ENCODE measurements around the gene BYSL. TPM values are rescaled to one million over a fixed set of nuclear protein-coding genes. Genes with fewer than 3 reads are reported as not detected.

The BYSL gene
- total and polyA plus RNA-seq, 3 donors from 2014 or later, result 13.7 to 20.5 (median 18.7) TPM

DNA sequence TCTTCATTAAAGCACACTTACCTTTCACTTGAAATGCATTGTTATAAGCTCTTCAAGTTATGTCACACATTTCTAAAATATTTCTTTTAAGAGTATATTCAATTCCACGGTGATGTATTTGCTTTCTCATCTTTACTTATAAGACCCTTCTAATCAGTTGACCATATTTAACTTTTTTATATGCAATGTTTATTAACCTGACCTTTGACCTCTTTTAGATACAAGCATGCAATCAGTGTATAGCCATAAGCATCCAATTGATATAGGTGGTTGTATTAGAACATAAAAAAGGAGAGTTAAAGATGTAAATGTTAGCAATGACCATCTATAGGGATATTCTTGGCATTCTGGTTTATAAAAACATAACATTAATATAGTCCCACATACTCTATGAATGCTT is 35.4 kb upstream of the BYSL start:
- H3K4me3 ChIP-seq, result no peak overlapping the region
- no peaks in the 10 kb centered on the region for H3K4me1 ChIP-seq
- no peak for DNase-seq
- intact Hi-C loops (cut with DNase I; ENCODE audit: low total_unique reads), result no loop called here
- 95 to 96% methylated on average over 1 of the region's 1 CpG for WGBS, 2 donors
- TF ChIP-seq POLR2A (IDR thresholded peaks at IDR 0.05), result no peak
- TF ChIP-seq, protein P1, sequence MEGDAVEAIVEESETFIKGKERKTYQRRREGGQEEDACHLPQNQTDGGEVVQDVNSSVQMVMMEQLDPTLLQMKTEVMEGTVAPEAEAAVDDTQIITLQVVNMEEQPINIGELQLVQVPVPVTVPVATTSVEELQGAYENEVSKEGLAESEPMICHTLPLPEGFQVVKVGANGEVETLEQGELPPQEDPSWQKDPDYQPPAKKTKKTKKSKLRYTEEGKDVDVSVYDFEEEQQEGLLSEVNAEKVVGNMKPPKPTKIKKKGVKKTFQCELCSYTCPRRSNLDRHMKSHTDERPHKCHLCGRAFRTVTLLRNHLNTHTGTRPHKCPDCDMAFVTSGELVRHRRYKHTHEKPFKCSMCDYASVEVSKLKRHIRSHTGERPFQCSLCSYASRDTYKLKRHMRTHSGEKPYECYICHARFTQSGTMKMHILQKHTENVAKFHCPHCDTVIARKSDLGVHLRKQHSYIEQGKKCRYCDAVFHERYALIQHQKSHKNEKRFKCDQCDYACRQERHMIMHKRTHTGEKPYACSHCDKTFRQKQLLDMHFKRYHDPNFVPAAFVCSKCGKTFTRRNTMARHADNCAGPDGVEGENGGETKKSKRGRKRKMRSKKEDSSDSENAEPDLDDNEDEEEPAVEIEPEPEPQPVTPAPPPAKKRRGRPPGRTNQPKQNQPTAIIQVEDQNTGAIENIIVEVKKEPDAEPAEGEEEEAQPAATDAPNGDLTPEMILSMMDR (IDR thresholded peaks at IDR 0.05), result no peak
- no peaks in the 10 kb centered on the region for H3K36me3 ChIP-seq (ENCODE audit: low read depth, missing control alignments)
- H3K27ac ChIP-seq, result no peak overlapping the region
- H3K27me3 ChIP-seq, result no peaks in the 10 kb centered on the region
- H3K9me3 ChIP-seq, result no peaks in the 10 kb centered on the region

DNA sequence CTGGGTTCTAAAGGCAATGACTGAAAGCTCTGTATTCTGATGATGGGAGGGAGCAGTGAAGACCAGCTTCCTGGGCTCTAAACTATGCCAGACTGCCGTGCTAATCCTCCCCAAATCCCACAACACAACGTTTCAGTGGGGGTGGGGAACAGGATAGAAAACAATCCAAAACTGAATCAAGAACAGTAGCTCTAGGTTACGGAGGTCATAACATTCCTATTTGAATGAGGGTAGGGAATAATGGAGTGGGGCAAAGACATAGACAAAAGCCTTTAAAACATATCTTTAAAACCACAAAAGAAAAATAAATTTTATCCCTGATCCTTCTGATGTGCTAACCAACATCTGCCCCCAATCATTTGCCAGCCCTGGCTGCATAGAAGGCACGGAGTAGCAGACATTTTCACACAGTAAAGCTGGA is 34.0 kb upstream of the BYSL start:
- Histone ChIP-seq H3K36me3 (ENCODE audit: low read depth, missing control alignments) (no peaks in the 10 kb centered on the region), H3K4me1 (no peaks in the 10 kb centered on the region), H3K9me3 (no peaks in the 10 kb centered on the region), H3K27ac (no peak overlapping the region), H3K4me3 (no peak overlapping the region), H3K27me3 (no peaks in the 10 kb centered on the region)
- no peak for DNase-seq
- intact Hi-C loops (cut with DNase I; ENCODE audit: low total_unique reads), result no loop called here
- TF ChIP-seq, protein P1 (IDR thresholded peaks at IDR 0.05), result no peak
- no peak for TF ChIP-seq POLR2A (IDR thresholded peaks at IDR 0.05)
- 72% methylated on average over 4 of the region's 4 CpGs for WGBS, 2 donors

DNA sequence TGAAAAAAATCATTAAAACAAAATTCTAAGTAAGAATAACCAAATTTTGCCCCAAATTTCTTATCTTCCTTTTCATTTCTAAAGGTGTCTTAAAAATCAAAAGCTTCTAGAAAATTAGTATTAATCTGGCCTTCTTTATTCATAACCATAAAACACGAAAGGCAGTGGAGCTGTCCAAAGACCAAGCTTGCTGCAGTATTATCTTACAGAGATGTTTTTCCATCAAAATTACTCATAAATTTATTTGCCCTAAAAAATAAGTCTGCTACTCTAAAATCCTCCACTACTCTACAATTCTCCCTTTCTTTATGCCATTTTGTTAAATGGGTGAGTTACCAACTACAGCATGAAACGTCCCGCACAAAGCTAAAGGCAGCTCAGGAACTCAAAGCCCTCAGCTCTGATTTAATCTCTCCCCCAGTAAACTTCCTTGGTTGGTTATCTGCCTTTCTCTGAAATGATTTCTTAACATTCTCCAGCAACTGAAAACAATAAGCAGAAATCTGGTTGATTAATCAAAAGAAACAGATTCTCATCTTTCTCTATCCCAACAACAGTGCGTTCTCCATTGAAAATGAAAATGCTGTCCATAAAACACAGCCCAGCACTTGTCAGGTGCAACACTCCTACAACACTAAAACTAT is 28.3 kb upstream of the BYSL start:
- no peaks in the 10 kb centered on the region for H3K36me3 ChIP-seq (ENCODE audit: low read depth, missing control alignments)
- no peaks in the 10 kb centered on the region for H3K9me3 ChIP-seq
- no peak overlapping the region for H3K4me3 ChIP-seq
- H3K27me3 ChIP-seq, result no peaks in the 10 kb centered on the region
- H3K4me1 ChIP-seq, result peaks cover 6% of the 10 kb centered on the region
- no peak for TF ChIP-seq POLR2A (IDR thresholded peaks at IDR 0.05)
- TF ChIP-seq, protein P1 (IDR thresholded peaks at IDR 0.05), result no peak
- no peak for DNase-seq
- no peak overlapping the region for H3K27ac ChIP-seq
- intact Hi-C loops (cut with DNase I; ENCODE audit: low total_unique reads), result no loop called here
- WGBS, 2 donors, result 52 to 59% methylated on average over 4 of the region's 4 CpGs

DNA sequence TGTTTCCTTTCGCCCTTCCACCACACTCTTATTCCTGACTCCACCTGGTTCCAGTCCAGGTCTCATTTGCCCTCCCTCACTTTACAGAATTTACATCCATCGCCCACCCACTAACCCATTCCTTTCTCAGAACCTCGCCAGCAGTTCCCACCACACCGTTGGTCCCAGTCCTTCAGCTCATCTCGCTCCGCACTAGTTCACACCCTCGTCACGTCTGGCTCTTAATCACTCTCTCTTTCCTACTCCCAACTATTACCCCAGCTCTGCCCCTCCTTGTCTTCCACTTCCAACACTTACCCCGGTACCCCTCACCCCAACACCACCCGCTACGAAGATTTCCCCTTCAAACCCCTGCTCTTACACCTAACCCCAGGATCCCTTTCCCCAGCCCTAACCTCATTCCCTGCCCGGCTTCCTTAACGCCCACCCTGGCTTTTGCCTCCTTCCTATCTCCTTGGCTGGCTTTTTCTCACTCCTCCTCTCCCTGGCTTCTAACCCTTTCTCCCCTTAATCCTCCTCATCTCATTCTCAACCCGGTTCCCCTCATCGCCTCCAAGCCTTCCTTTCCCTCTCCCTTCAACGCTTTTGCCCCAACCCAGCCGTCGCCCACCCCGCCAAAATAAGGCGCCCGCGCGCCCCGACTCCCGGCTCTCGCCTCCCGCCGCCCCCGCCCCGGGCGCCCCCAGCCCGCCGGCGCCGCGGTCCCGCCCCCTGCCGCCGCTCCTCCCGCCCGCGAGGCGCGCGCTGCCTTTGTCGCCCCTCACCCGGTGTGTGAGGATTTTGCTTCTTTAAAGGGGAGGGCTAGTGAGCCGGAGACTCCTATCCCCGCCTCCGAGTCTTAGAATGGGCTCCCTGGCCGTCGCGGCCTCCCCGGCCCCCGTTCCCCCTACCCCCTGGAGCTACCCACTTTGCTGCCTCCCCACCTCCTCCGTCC is 26.7 kb upstream of the BYSL start:
- no peak for TF ChIP-seq POLR2A (IDR thresholded peaks at IDR 0.05)
- TF ChIP-seq, protein P1 (IDR thresholded peaks at IDR 0.05), result no peak

More for the DNA sequence above, 26.7 kb upstream of the BYSL start:
- Histone ChIP-seq H3K4me3 (peak overlapping the region; percentile 58 to 79), H3K4me1 (peaks cover 6% of the 10 kb centered on the region), H3K27me3 (no peaks in the 10 kb centered on the region), H3K9me3 (no peaks in the 10 kb centered on the region), H3K27ac (peak overlapping the region in 1 of 2 donors; percentile 57), H3K36me3 (ENCODE audit: low read depth, missing control alignments) (no peaks in the 10 kb centered on the region)
- intact Hi-C loops (cut with DNase I; ENCODE audit: low total_unique reads), result no loop called here
- WGBS, 2 donors, result 1 to 4% methylated on average over 50 to 54 of the region's 56 CpGs
- no peak for DNase-seq

Data from testis (tissue), 3 donors.